Kidney (tissue), 14 donors: ENCODE results near the gene RPL13. TPM values are rescaled to one million over a fixed set of nuclear protein-coding genes. Genes with fewer than 3 reads are reported as not detected.
A peak's percentile ranks its signal among the peaks of the same experiment; 100 is the strongest.

Experiments used
- DNase-seq, 5 donors: peaks; one replicate each; pipeline ENCODE4 v3.0.0-alpha.2; 2013 to 2020
- FAIRE-seq: peaks from 2 replicates; lab custom pipeline; 2012; peaks lifted over from hg19 to GRCh38; lab: Jason Lieb, UNC
- H3K27ac ChIP-seq, 2 donors: one replicate each; pipeline ENCODE4 v1.7.0; 2013; ENCODE audit warnings: low read depth in 2 of 2, low read length in 2 of 2, inconsistent platforms in 1 of 2
- H3K27me3 ChIP-seq: one replicate; pipeline ENCODE4 v1.7.1; 2013; ENCODE audit warnings: low read length, inconsistent platforms; ENCODE audit not compliant: control insufficient read depth, insufficient read depth
- H3K36me3 ChIP-seq, 3 donors: one replicate each; pipeline versions ENCODE4 v1.7.0 to v1.7.1; 2013; ENCODE audit warnings: low read length in 3 of 3, control low read depth in 1 of 3, inconsistent platforms in 1 of 3; ENCODE audit not compliant: insufficient read depth in 3 of 3, control insufficient read depth in 2 of 3
- H3K4me1 ChIP-seq, 3 donors: one replicate each; pipeline versions ENCODE4 v1.7.0 to v1.7.1; 2013; ENCODE audit warnings: low read length in 3 of 3, inconsistent platforms in 1 of 3, low read depth in 1 of 3; ENCODE audit not compliant: control insufficient read depth in 2 of 3, insufficient read depth in 2 of 3
- H3K4me3 ChIP-seq, 3 donors: one replicate each; pipeline versions ENCODE4 v1.7.0 to v1.8.1; 2013; ENCODE audit warnings: low read length in 3 of 3, control low read depth in 1 of 3, inconsistent platforms in 1 of 3
- H3K9ac ChIP-seq, 3 donors: one replicate each; pipeline versions ENCODE4 v1.7.0 to v1.7.1; 2013; ENCODE audit warnings: low read length in 3 of 3, control low read depth in 1 of 3, inconsistent platforms in 1 of 3
- H3K9me3 ChIP-seq, 3 donors: one replicate each; pipeline versions ENCODE4 v1.7.0 to v1.7.1; 2013; ENCODE audit warnings: low read length in 3 of 3, control low read depth in 1 of 3, inconsistent platforms in 1 of 3; ENCODE audit not compliant: control insufficient read depth in 2 of 3, insufficient read depth in 1 of 3
- intact Hi-C: fragments of 100-400 bp; cut with DNase I; formaldehyde crosslinking; loops from one replicate; pipeline ENCODE4 v1.11.1; 2022
- polyA plus RNA-seq: library from polyadenylated mRNA; stranded (reverse); fragments of 350-450 nt; fragmentation: Illumina TruSeq; extraction: RNeasy Lipid Tissue Mini Kit (QIAGEN cat#74804); gene quantifications from one replicate; pipeline ENCODE4 v1.2.3, GENCODE V29; 2014; ENCODE audit warnings: low read depth, low replicate concordance; ENCODE audit not compliant: insufficient read depth
- total RNA-seq: library from RNA; stranded (reverse); fragmentation: NEBNext Ultra II Directional; extraction: Animal tissue kit (Norgen Biotek cat#: 25700); gene quantifications from one replicate; pipeline ENCODE4 v1.2.1, GENCODE V29; 2021
- TF ChIP-seq, protein P1 (sequence below): IDR thresholded peaks from 3 replicates; pipeline ENCODE4 v1.5.1; 2012; ENCODE audit warnings: mild to moderate bottlenecking, moderate library complexity, borderline replicate concordance; ENCODE audit not compliant: insufficient read depth; ENCODE audit errors: extremely low read depth
- donor health status: control.
- donor health status: control.
- donor health status: control.
- donor health status: control.
- donor health status: control.
- donor health status: DM: yes; HTN: yes; CAD: no.
- donor health status: Normal renal cell carcinoma (clear cell type).

Gene RPL13
- total and polyA plus RNA-seq, 2 donors from 2014 or later = 1,694 to 3,146 TPM

DNA sequence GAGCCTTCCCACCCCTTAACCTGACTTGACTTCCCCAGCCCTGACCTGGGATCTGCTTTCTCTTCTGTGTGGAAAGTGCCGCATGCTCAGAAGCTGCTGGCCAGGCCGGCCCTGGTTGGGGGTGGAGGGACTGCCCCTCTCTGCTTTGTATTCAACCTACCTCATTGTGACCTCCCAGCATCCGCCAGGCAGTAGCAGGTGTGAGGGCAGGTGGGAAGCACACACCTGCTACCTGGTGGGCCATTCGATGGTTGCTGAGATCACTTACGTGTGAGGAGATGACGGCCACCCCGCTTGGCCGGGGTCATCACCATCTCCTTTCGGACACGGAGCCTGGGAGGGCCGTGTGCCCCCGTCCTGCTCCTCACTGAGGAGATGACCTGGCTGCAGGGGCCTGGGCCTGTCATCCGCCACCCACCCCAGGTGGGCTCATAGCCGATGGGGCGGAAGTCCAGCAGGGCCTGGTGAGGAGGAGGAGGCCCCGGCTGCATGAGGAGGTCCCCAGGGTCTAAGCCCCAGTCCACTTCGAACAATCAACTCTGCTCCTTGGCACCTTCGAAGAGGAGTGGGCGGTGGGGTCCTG lies 22.2 kb downstream of the RPL13 start:
- no peak overlapping the region for H3K9ac ChIP-seq
- H3K27me3 ChIP-seq = no peaks in the 10 kb centered on the region
- no peaks in the 10 kb centered on the region for H3K9me3 ChIP-seq
- no peaks in the 10 kb centered on the region for H3K36me3 ChIP-seq
- no peak overlapping the region for H3K4me3 ChIP-seq
- DNase-seq (peak in 1 of 5 donors; percentile 68), FAIRE-seq (no peak)
- peaks cover 0 to 9% (median 0%) of the 10 kb centered on the region in 3 donors for H3K4me1 ChIP-seq
- intact Hi-C loops = no loop called here
- peak overlapping the region; percentile 34 to 62 for H3K27ac ChIP-seq
- TF ChIP-seq, protein P1, sequence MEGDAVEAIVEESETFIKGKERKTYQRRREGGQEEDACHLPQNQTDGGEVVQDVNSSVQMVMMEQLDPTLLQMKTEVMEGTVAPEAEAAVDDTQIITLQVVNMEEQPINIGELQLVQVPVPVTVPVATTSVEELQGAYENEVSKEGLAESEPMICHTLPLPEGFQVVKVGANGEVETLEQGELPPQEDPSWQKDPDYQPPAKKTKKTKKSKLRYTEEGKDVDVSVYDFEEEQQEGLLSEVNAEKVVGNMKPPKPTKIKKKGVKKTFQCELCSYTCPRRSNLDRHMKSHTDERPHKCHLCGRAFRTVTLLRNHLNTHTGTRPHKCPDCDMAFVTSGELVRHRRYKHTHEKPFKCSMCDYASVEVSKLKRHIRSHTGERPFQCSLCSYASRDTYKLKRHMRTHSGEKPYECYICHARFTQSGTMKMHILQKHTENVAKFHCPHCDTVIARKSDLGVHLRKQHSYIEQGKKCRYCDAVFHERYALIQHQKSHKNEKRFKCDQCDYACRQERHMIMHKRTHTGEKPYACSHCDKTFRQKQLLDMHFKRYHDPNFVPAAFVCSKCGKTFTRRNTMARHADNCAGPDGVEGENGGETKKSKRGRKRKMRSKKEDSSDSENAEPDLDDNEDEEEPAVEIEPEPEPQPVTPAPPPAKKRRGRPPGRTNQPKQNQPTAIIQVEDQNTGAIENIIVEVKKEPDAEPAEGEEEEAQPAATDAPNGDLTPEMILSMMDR = no peak

DNA sequence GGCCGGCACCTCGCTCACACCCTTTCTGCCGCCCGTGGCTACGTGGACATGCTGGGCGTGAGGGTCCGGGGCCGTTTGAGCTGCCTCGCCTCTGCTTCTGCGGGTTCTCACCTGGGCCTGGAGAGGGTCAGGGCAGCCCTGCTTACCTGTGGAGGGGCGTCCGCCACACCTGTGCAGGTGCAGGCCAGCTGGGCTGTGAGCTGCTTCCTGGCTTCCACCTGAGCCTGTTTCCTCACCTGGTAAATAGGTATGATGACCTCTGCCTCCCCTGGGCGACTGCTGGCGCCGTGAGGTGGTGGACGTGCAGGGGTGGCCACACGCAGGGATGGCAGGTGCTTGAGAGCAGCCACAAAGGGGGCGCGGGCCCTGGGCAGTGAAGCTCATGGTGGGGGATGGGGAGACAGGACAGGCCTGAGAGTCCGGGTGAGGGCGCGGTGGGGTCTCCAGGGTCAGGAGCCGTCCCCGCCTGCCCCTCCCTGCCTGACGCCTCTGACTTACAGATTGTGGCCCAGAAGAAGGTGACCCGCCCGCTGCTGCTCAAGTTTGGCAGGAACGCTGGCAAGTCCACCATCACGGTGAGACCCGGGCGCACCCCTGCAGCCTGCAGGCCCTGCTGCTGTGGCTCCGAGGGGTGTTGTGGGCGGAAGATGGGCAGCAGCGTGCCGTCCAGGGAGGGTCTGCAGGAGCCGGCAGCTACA lies 22.9 kb downstream of the RPL13 start:
- FAIRE-seq (no peak), DNase-seq (peak in 1 of 5 donors; percentile 68)
- no peaks in the 10 kb centered on the region for H3K27me3 ChIP-seq
- H3K4me3 ChIP-seq = no peak overlapping the region
- no peak overlapping the region for H3K9ac ChIP-seq
- no peaks in the 10 kb centered on the region for H3K9me3 ChIP-seq
- peaks cover 0 to 9% (median 0%) of the 10 kb centered on the region in 3 donors for H3K4me1 ChIP-seq
- intact Hi-C loops = no loop called here
- no peak overlapping the region for H3K27ac ChIP-seq
- TF ChIP-seq, protein P1 = no peak
- H3K36me3 ChIP-seq = no peaks in the 10 kb centered on the region

DNA sequence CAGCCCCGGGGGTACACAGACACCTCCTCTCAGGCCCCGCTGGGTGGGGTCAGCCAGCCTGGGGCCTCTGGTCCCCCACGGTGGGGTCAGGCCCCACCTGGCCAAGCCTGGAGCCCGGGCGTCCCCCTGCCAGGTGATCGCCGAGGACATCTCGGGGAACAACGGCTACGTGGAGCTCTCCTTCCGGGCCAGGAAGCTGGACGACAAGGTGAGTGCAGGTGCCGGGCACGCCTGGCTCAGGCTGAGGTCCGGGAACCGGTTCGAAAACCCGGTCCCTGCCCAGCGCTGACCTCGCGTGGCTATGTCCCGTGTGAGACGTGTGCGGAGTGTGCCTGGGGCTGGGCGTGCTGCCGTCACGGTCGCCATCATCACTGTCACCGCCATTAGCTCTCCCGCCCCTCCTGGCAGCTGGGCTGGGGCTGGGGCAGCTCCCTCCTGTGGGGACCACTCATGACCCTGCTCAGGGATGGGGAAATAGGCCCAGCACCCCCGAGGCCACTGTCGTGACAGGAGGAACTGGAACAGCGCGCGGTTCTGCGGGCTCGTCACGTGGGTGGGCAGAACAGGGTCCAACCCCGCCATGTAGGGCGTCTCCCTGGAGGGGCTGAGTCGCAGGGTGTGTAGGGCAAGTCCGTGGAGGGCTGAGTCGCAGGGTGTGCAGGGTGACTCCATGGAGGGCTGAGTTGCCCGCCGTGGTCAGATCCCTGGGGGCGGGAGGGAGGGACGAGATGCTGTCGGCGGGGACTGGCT lies 23.6 kb downstream of the RPL13 start:
- Histone ChIP-seq H3K27ac (no peak overlapping the region), H3K4me3 (no peak overlapping the region), H3K36me3 (no peaks in the 10 kb centered on the region), H3K9ac (no peak overlapping the region), H3K9me3 (no peaks in the 10 kb centered on the region), H3K4me1 (peaks cover 0 to 9% (median 0%) of the 10 kb centered on the region in 3 donors), H3K27me3 (no peaks in the 10 kb centered on the region)
- peak in 1 of 5 donors; percentile 77 for DNase-seq
- TF ChIP-seq, protein P1 = no peak
- intact Hi-C loops = no loop called here
- FAIRE-seq = no peak
